Ascending aorta (tissue), 2 donors: ENCODE measurements around the gene NRIP1. TPM values are rescaled to one million over a fixed set of nuclear protein-coding genes. Genes with fewer than 3 reads are reported as not detected.

ENCODE experiments used
- DNase-seq, 2 donors: peaks; one replicate each; pipeline ENCODE4 v3.0.0-alpha.2; 2019; ENCODE audit warnings: low spot score in 2 of 2
- H3K27ac ChIP-seq, 2 donors: fragments of 200-600 bp; sonication (generic); one replicate each; pipeline ENCODE4 v1.5.1; 2016 to 2017; ENCODE audit warnings: mild to moderate bottlenecking in 1 of 2
- H3K27me3 ChIP-seq: fragments of 200-600 bp; sonication (generic); one replicate; pipeline ENCODE4 v1.5.1; 2017
- H3K36me3 ChIP-seq, 2 donors: fragments of 200-600 bp; sonication (generic); one replicate each; pipeline ENCODE4 v1.5.1; 2016
- H3K4me1 ChIP-seq, 2 donors: fragments of 200-600 bp; sonication (generic); one replicate each; pipeline ENCODE4 v1.5.1; 2016 to 2017; ENCODE audit warnings: mild to moderate bottlenecking in 1 of 2
- H3K4me3 ChIP-seq, 2 donors: fragments of 200-600 bp; sonication (generic); one replicate each; pipeline ENCODE4 v1.5.1; 2016 to 2017; ENCODE audit warnings: mild to moderate bottlenecking in 1 of 2
- H3K9me3 ChIP-seq, 2 donors: fragments of 200-600 bp; sonication (generic); one replicate each; pipeline ENCODE4 v1.5.1; 2016
- CTCF ChIP-seq, 3 experiments: fragments of 200-600 bp in 2 of 3; fragments of 450-650 bp in 1 of 3; sonication (generic) in 2 of 3; IDR thresholded peaks; one replicate each; pipeline ENCODE4 v1.5.1; 2016 to 2019; ENCODE audit warnings: antibody characterized with exemption in 3 of 3, mild to moderate bottlenecking in 1 of 3, moderate library complexity in 1 of 3
- intact Hi-C: fragments of 100-400 bp; cut with DNase I; formaldehyde crosslinking; loops from one replicate; pipeline ENCODE4 v1.15.1; 2023
- total RNA-seq: library from RNA; depleted of rRNA; stranded (reverse); fragments of >200 nt; gene quantifications from one replicate; pipeline ENCODE4 v1.1.0, GENCODE V29; 2016

NRIP1 gene
- total RNA-seq, 1 donor from 2014 or later = 4.8 TPM

- Histone ChIP-seq H3K9me3 (no peaks in the 10 kb centered on the region), H3K4me1 (peaks cover 0 to 37% of the 10 kb centered on the region in 2 donors), H3K36me3 (no peaks in the 10 kb centered on the region), H3K4me3 (peak overlapping the region; percentile 80 to 97), H3K27me3 (no peaks in the 10 kb centered on the region), H3K27ac (no peak overlapping the region)
- TF ChIP-seq CTCF (IDR thresholded peaks at IDR 0.05) = no peak
- no peak for DNase-seq
- intact Hi-C loops = loop anchor here (10.0 kb wide), 2 partner anchors 423 to 1523 kb away; no protein-coding TSS in a partner anchor
Measured at GRCh38 chr21:15061747-15062605, 2.8 kb downstream of the NRIP1 start.

- no peak overlapping the region for H3K27ac ChIP-seq
- H3K4me1 ChIP-seq = peaks cover 0 to 40% of the 10 kb centered on the region in 2 donors
Measured at GRCh38 chr21:15061279-15061678, 3.5 kb downstream of the NRIP1 start.

GRCh38 chr21:15060543-15061175 is 4.1 kb downstream of the NRIP1 start:
- TF ChIP-seq CTCF (IDR thresholded peaks at IDR 0.05) = no peak
- Histone ChIP-seq H3K9me3 (no peaks in the 10 kb centered on the region), H3K27ac (no peak overlapping the region), H3K36me3 (no peaks in the 10 kb centered on the region), H3K4me1 (peaks cover 0 to 40% of the 10 kb centered on the region in 2 donors), H3K4me3 (no peak overlapping the region), H3K27me3 (no peaks in the 10 kb centered on the region)
- no peak for DNase-seq
- intact Hi-C loops = loop anchor here (10.0 kb wide), 2 partner anchors 424 to 1524 kb away; no protein-coding TSS in a partner anchor

More at GRCh38 chr21:15061279-15061678, 3.5 kb downstream of the NRIP1 start:
- no peak for DNase-seq
- Histone ChIP-seq H3K4me3 (no peak overlapping the region), H3K36me3 (no peaks in the 10 kb centered on the region), H3K9me3 (no peaks in the 10 kb centered on the region), H3K27me3 (no peaks in the 10 kb centered on the region)
- no peak for TF ChIP-seq CTCF (IDR thresholded peaks at IDR 0.05)
- intact Hi-C loops = loop anchor here (10.0 kb wide), 2 partner anchors 424 to 1524 kb away; no protein-coding TSS in a partner anchor

- H3K27me3 ChIP-seq = no peaks in the 10 kb centered on the region
- intact Hi-C loops = no loop called here
- no peak for TF ChIP-seq CTCF (IDR thresholded peaks at IDR 0.05)
- peaks cover 0 to 40% of the 10 kb centered on the region in 2 donors for H3K4me1 ChIP-seq
- H3K27ac ChIP-seq = no peak overlapping the region
- no peak for DNase-seq
- H3K9me3 ChIP-seq = no peaks in the 10 kb centered on the region
- H3K4me3 ChIP-seq = no peak overlapping the region
- no peaks in the 10 kb centered on the region for H3K36me3 ChIP-seq
Measured at GRCh38 chr21:15059397-15059796, 5.4 kb downstream of the NRIP1 start.

- DNase-seq = no peak
- Histone ChIP-seq H3K27ac (no peak overlapping the region), H3K9me3 (no peaks in the 10 kb centered on the region), H3K4me3 (peak overlapping the region in 1 of 2 donors; percentile 1), H3K36me3 (no peaks in the 10 kb centered on the region), H3K4me1 (peaks cover 0 to 40% of the 10 kb centered on the region in 2 donors), H3K27me3 (no peaks in the 10 kb centered on the region)
- no peak for TF ChIP-seq CTCF (IDR thresholded peaks at IDR 0.05)
- intact Hi-C loops = no loop called here
Measured at GRCh38 chr21:15058854-15059263, 5.9 kb downstream of the NRIP1 start.
